SJSA1 (cell line): ENCODE measurements around the gene ADCK1. TPM values are rescaled to one million over a fixed set of nuclear protein-coding genes. Genes with fewer than 3 reads are reported as not detected.
"Not testable (repeated sequence)": the region's sequence is repeated elsewhere in the genome, so short reads cannot be mapped to it uniquely, and the experiment has no call there.

Experiments
- DNase-seq, 2 experiments: peaks; one replicate each; pipeline ENCODE4 v3.0.0-alpha.2; 2015 to 2020; ENCODE audit warnings: low spot score in 2 of 2, low read depth in 1 of 2
- H3K27ac ChIP-seq: fragments of 250-450 bp; sonication (Bioruptor Pico); 2 replicates; pipeline ENCODE4 v1.5.1; 2020; ENCODE audit warnings: mild to moderate bottlenecking, moderate library complexity
- H3K27me3 ChIP-seq: fragments of 250-450 bp; sonication (Bioruptor Pico); replicated peaks from 2 replicates; pipeline ENCODE4 v1.5.1; 2020; ENCODE audit warnings: mild to moderate bottlenecking, moderate library complexity
- H3K36me3 ChIP-seq: fragments of 250-450 bp; sonication (Bioruptor Pico); 2 replicates; pipeline ENCODE4 v1.5.1; 2020; ENCODE audit warnings: mild to moderate bottlenecking
- H3K4me1 ChIP-seq: fragments of 250-450 bp; sonication (Bioruptor Pico); replicated peaks from 2 replicates; pipeline ENCODE4 v1.6.1; 2021; ENCODE audit warnings: mild to moderate bottlenecking
- H3K4me3 ChIP-seq: fragments of 250-450 bp; sonication (Bioruptor Pico); 2 replicates; pipeline ENCODE4 v1.5.1; 2020; ENCODE audit warnings: mild to moderate bottlenecking
- H3K9me3 ChIP-seq: fragments of 250-450 bp; sonication (Bioruptor Pico); replicated peaks from 2 replicates; pipeline ENCODE4 v1.5.1; 2020; ENCODE audit warnings: mild to moderate bottlenecking
- total RNA-seq: library from RNA; depleted of rRNA; stranded (reverse); fragments of >200 nt; shearing (Covaris generic); gene quantifications from 2 replicates; pipeline ENCODE4 v1.2.3, GENCODE V29; 2014

ADCK1 gene
- total RNA-seq, 1 experiment from 2014 or later = 1.8 TPM

DNA sequence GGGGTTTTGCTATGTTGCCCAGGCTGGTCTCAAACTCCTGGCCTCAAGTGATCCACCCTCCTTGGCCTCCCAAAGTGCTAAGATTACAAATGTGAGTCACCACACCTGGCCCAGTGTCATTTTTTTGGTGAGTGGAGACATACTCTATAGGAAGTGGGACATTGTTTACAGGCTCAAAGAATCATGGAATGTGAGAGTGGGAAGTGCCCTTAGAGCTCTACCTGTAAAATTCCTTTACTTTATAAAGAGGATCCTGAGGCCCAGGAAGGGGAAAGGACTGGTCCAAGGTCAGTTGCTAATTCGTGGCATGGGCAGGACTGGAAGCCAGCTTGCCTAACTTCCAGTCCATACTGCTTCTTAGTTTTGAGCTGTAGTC, 8.7 kb upstream of the ADCK1 start:
- DNase-seq = no peak
- H3K27ac ChIP-seq = no peak overlapping the region
- no peak overlapping the region for H3K4me3 ChIP-seq
- H3K27me3 ChIP-seq = no peaks in the 10 kb centered on the region
- peaks cover 4% of the 10 kb centered on the region; the same call in 1 of the 2 replicates for H3K4me1 ChIP-seq
- no peaks in the 10 kb centered on the region for H3K9me3 ChIP-seq
- H3K36me3 ChIP-seq = no peaks in the 10 kb centered on the region

DNA sequence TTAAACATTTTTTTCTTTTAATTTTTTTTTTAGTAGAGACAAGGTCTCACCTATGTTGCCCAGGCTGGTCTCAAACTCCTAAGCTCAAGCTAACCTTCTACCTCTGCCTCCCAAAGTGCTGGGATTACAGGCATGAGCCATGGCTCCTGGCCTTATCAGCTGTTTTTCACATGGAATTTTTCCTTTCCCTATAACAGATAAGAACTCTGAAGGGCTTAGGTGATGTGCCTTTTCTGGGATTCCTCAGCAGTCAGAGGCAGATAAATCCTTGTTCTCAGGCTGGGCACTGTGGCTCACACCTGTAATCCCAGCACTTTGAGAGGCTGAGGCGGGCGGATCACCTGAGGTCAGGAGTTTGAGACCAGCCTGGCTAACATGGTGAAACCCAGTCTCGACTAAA, 6.7 kb upstream of the ADCK1 start:
- H3K36me3 ChIP-seq, H3K9me3 ChIP-seq, DNase-seq, H3K27ac ChIP-seq, H3K4me3 ChIP-seq, H3K4me1 ChIP-seq, H3K27me3 ChIP-seq: not testable (repeated sequence)

DNA sequence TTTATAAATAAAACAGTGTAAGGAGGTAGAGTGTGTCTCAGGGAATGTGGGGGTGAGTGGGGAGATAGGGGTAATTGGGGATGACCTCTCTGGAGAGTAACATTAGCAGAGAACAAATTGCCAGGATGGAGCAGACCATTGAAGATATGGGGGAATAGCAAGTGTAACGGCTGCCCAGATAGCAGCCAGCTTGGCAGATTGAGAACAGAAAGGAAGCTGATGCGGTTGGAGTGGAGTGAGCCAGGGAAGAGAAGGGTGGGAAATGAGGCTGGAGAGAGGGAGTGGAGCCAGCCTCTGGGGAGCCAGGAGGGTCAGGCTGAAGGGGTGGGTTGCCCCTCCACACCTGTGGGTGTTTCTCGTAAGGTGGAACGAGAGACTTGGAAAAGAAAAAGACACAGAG, 5.6 kb upstream of the ADCK1 start:
- Histone ChIP-seq H3K36me3 (no peaks in the 10 kb centered on the region), H3K27me3 (no peaks in the 10 kb centered on the region), H3K9me3 (no peaks in the 10 kb centered on the region), H3K27ac (no peak overlapping the region), H3K4me1 (no peaks in the 10 kb centered on the region), H3K4me3 (no peak overlapping the region)
- no peak for DNase-seq

DNA sequence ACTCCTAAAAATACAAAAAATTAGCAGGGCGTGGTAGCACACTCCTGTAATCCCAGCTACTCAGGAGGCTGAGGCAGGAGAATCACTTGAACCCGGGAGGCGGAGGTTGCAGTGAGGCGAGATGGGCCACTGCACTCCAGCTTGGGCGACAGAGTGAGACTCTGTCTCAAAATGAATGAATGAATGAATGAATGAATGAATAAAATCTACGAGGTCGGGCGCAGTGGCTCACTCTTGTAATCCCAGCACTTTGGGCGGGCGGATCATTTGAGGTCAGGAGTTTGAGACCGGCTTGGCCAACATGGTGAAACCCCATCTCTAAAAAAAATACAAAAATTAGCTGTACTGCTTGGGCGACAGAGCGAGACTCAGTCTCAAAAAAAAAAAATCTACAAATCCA, 453 bp upstream of the ADCK1 start:
- not testable (repeated sequence) for H3K36me3 ChIP-seq, H3K4me1 ChIP-seq, DNase-seq, H3K27me3 ChIP-seq, H3K27ac ChIP-seq, H3K9me3 ChIP-seq
- peak overlapping the region; percentile 80 for H3K4me3 ChIP-seq

DNA sequence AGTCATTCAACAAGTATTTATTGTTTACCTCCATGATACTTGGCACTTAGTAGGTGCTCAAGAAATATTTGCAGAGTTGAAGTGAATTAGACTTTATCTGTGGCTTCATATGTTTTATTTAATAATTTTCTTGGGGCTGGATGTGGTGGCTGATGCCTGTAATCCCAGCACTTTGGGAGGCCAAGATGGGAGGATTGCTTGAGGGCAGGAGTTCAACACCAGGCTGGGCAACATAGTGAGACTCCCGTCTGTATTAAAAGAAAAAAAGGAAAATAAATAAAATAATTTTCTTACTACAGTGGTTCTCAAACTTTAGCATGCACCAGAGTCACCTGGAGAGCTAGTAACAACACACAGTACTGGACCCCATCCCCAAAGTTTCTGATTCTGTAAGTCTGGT, 905 bp downstream of the ADCK1 start:
- Histone ChIP-seq H3K36me3 (peaks cover 4% of the 10 kb centered on the region; the same call in 1 of the 2 replicates), H3K4me3 (peak overlapping the region; percentile 80), H3K27ac (no peak overlapping the region; the same call in 1 of the 2 replicates), H3K27me3 (no peaks in the 10 kb centered on the region), H3K9me3 (no peaks in the 10 kb centered on the region), H3K4me1 (0 out of 2 replicates have a peak, but pooled peaks cover 4% of the 10 kb centered on the region)
- no peak for DNase-seq

DNA sequence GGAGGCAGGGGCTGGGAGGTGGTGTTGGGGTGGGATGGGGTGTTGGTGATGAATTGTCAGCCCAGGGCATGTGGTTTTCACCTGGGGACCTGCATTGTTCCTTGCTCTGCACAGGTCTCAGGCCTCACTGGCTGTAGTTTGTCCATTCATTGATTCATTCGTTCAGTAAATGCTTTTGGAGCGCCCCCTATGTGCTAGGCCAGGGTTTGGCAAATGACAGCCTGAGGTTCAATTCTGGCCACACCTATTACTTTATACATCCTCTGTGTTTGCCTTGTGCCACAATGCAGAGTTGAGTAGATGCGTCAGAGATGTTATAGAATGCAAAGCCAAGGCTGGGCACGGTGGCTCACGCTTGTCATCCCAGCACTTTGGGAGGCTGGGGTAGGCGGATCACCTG, 4.7 kb downstream of the ADCK1 start:
- Histone ChIP-seq H3K27ac (no peak overlapping the region), H3K36me3 (peaks cover 4% of the 10 kb centered on the region; the same call in 1 of the 2 replicates), H3K27me3 (no peaks in the 10 kb centered on the region), H3K4me1 (0 out of 2 replicates have a peak, but pooled peaks cover 4% of the 10 kb centered on the region), H3K9me3 (no peaks in the 10 kb centered on the region), H3K4me3 (no peak overlapping the region)
- no peak for DNase-seq

DNA sequence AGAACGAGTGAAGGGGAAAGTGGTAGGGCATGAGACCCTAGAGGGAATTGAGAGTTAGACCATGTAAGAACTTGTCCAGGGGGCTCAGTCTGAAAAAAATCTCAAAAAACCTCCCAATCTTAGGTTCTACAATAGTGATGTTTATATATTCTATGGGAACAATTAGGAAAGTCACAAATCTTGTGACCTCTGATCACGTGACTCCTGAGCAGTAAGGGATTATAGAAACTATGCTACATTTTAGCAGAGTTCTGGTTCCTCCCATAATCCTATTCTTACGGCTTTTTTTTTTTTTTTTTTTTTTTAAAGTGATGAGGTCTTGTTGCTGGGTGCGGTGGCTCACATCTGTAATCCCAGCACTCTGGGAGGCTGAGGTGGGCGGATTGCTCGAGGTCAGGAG, 5.8 kb downstream of the ADCK1 start:
- Histone ChIP-seq H3K4me3 (no peak overlapping the region), H3K36me3 (no peaks in the 10 kb centered on the region), H3K4me1 (no peaks in the 10 kb centered on the region), H3K27ac (no peak overlapping the region), H3K27me3 (no peaks in the 10 kb centered on the region), H3K9me3 (no peaks in the 10 kb centered on the region)
- no peak for DNase-seq

DNA sequence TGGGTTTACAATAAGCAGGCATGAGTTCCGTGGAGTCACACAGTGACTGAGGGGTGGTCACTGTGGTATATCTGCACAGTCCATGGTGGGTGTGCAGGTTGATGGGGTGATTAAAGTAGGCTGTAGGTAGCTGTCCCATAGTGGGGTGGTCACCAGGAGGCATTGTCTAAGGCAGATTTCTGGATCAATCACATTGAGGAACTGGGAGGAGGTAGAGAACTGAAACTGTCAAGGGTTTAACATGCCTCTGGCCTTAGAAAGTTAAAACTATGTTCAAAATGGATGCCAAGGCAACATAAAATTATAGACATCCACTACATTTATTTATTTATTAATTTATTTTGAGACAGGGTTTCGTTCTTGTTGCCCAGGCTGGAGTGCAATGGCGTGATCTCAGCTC, 8.3 kb downstream of the ADCK1 start:
- no peaks in the 10 kb centered on the region for H3K4me1 ChIP-seq
- H3K27me3 ChIP-seq = no peaks in the 10 kb centered on the region

DNA sequence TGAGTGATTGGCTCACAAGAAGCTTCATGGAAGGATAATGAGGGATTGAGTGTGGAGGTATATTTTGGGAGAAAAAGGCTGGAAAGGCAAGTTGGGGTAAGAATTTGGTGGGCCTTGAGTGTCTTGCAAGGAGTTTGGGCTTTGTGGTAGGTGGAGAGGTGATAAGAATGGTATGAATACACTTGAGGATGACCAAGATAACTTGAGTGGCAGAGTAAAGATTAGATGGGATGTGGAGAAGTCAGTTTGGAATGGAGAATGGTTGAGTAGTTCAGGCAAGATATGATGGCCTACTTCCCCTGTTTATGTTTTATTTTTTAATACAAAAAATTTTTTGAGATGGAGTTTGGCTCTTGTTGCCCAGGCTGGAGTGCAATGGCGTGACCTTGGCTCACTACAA, 9.1 kb downstream of the ADCK1 start:
- no peaks in the 10 kb centered on the region for H3K27me3 ChIP-seq
- no peaks in the 10 kb centered on the region for H3K4me1 ChIP-seq
- no peak overlapping the region for H3K4me3 ChIP-seq
- no peaks in the 10 kb centered on the region for H3K36me3 ChIP-seq
- no peak overlapping the region for H3K27ac ChIP-seq
- no peak for DNase-seq
- H3K9me3 ChIP-seq = no peaks in the 10 kb centered on the region

More for the DNA sequence above, 8.3 kb downstream of the ADCK1 start:
- Histone ChIP-seq H3K27ac (no peak overlapping the region), H3K36me3 (no peaks in the 10 kb centered on the region), H3K4me3 (no peak overlapping the region), H3K9me3 (no peaks in the 10 kb centered on the region)
- no peak for DNase-seq

DNA sequence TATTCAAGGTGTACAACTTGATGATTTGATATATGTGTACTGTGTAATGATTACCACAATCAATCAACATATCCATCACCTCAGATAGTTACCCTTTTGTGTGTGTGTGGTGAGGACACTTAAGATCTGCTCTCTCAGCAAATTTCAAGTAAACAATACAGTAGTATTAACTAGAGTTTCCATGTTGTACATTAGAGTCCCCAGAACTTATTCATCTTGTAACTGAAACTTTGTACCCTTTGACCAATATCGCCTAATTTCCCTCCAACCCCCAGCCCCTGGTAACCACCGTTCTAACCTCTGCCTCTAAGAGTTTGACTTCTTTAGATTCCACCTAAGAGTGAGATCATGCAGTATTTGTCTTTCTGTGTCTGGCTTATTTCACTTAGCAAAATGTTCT, 12.1 kb downstream of the ADCK1 start:
- Histone ChIP-seq H3K9me3 (no peaks in the 10 kb centered on the region), H3K4me3 (no peak overlapping the region), H3K4me1 (no peaks in the 10 kb centered on the region), H3K27me3 (no peaks in the 10 kb centered on the region), H3K27ac (no peak overlapping the region), H3K36me3 (no peaks in the 10 kb centered on the region)
- DNase-seq = no peak

DNA sequence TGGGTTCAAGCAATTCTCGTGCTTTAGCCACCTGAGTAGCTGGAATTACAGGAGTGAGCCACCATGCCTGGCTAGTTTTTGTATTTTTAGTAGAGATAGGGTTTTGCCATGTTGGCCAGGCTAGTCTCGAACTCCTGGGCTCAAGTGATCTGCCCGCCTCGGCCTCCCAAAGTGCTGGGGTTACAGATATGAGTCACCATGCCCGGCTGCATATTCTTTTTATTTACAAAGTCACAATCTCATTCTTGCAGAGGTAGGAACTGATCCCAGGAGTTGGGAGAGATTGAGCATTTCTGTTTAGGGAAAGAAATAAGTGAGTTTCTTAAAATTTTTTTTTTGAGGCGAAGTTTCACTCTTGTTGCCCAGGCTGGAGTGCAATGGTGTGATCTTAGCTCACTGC, 12.8 kb downstream of the ADCK1 start:
- not testable (repeated sequence) for H3K9me3 ChIP-seq, DNase-seq, H3K27ac ChIP-seq, H3K27me3 ChIP-seq, H3K4me3 ChIP-seq, H3K4me1 ChIP-seq, H3K36me3 ChIP-seq

DNA sequence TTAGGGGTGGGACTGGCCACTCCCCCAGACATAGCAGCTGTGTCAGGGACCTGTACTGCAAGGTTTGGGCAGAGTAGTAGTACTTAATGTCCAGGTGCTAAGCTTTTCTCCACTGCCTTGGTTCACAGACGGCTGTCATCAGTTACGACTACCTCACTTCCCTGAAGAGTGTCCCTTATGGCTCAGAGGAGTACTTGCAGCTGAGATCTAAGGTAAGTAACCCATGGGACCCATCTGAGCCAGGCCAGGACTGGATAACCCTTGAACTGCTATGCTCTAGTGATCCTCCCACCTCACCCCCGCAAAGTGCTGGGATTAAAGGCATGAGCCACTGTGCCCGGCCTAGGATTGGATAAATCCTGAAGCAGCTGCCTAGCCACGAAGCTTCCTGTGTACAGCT, 22.4 kb downstream of the ADCK1 start:
- no peaks in the 10 kb centered on the region for H3K27me3 ChIP-seq
- no peaks in the 10 kb centered on the region for H3K36me3 ChIP-seq
- no peaks in the 10 kb centered on the region for H3K4me1 ChIP-seq
- DNase-seq = no peak
- H3K4me3 ChIP-seq = no peak overlapping the region
- H3K27ac ChIP-seq = no peak overlapping the region
- no peaks in the 10 kb centered on the region for H3K9me3 ChIP-seq

DNA sequence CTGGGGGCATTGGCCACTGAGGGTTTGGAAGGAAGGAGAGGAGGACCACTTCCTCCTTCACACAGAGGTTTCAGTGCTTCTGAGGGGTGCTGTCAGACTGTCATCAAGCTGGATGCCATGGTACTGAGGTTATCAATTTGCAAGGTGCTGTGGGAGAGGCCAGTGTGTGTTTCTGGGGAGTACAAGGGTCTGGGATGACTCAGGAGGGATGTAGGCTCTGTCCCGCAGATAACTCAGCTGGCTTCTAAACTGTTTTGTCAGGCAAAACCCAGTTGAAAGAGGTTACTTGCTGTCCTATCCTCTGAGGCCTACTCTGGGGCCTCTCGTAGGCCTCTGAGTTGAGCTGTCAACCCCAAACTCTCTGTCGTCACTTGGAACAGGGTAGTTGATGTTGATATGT, 22.8 kb downstream of the ADCK1 start:
- H3K27me3 ChIP-seq = no peaks in the 10 kb centered on the region
- no peak overlapping the region for H3K27ac ChIP-seq
- no peaks in the 10 kb centered on the region for H3K4me1 ChIP-seq
- no peak overlapping the region for H3K4me3 ChIP-seq
- no peak for DNase-seq
- H3K36me3 ChIP-seq = no peaks in the 10 kb centered on the region
- no peaks in the 10 kb centered on the region for H3K9me3 ChIP-seq

DNA sequence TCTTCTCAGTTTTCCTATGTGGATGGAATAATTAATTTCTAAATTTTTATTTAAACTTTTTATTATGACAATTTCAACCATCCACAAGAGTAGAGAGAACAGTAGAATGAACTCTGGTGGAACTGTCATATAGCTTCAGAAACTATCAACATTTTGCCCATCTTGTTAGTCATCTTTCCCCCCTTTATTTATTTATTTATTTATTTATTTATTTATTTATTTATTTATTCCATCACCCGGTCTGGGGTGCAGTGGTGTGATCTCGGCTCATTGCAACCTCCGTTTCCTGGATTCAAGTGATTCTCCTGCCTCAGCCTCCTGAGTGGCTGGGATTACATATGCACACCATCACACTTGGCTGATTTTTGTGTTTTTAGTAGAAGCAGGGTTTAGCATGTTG, 23.5 kb downstream of the ADCK1 start:
- H3K27ac ChIP-seq = no peak overlapping the region
- DNase-seq = no peak
- no peak overlapping the region for H3K4me3 ChIP-seq
- H3K27me3 ChIP-seq = no peaks in the 10 kb centered on the region
- H3K9me3 ChIP-seq = no peaks in the 10 kb centered on the region
- H3K36me3 ChIP-seq = no peaks in the 10 kb centered on the region
- no peaks in the 10 kb centered on the region for H3K4me1 ChIP-seq

DNA sequence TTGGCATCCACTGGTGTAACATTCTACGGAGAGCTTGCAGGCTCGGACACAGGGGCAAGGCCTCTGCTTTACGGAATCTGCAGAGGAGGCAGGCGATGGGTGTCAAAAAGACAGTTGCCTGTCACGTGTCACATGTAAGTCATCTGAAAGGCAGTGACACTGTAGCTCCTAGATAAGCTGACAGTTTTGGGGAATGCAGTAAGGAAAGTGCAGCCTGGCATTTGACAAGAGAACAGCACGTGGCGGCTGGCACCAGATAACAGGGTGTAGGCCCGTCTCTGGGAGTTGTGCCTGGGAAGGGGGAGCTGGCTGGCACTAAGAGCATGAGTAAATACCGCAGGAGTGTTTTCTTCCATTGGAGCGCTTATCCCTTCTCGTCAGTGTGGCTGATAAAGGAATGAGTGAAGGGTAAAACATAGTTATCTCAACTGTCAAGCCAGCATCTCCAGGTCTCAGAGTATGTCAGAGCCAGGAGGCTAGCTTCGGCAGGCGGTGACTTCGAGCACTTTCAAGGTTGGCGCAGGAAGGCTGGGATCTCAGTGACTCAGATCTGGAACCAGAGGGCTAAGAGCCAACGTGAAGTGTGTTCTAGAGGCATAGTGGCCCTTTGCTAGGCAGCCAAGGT, 26.1 kb downstream of the ADCK1 start:
- DNase-seq = no peak
- no peak overlapping the region for H3K27ac ChIP-seq

More for the DNA sequence above, 26.1 kb downstream of the ADCK1 start:
- H3K9me3 ChIP-seq = no peaks in the 10 kb centered on the region
- H3K4me3 ChIP-seq = no peak overlapping the region
- no peaks in the 10 kb centered on the region for H3K4me1 ChIP-seq
- H3K36me3 ChIP-seq = no peaks in the 10 kb centered on the region
- H3K27me3 ChIP-seq = no peaks in the 10 kb centered on the region
